ENCODE measurements around the gene LANCL3.
"Not testable (repeated sequence)": the region's sequence is repeated elsewhere in the genome, so short reads cannot be mapped to it uniquely, and the experiment has no call there.

The LANCL3 gene

GRCh38 chrX:37571426-37572107, at the start of gene LANCL3:
Gene LANCL3 (plus strand): TSS chrX:37571661. CDS start chrX:37571871, 210 bp downstream.
- not testable (repeated sequence) for DNase-seq

GRCh38 chrX:37523673-37524072, 47.8 kb upstream of the LANCL3 start:
- not testable (repeated sequence) for DNase-seq

GRCh38 chrX:37541991-37542390, 29.5 kb upstream of the LANCL3 start:
- DNase-seq: no peak

GRCh38 chrX:37542791-37543190, 28.7 kb upstream of the LANCL3 start:
- DNase-seq: no peak

DNA sequence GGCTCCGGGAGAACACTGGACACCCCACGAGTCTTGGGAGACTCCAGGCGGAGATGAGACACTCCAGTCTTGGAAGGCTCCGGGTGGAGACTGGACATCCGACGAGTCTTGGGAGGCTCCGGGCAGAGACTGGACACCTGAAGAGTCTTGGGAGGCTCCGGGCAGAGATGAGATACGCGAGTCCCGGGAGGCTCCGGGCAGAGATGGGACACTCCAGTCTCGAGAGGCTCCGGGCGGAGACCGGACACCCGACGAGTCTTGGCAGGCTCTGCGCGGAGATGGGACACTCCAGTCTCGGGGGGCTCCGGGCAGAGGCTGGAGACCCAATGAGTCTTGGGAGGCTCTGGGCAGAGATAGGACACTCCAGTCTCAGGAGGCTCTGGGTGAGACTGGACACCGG, 28.1 kb upstream of the LANCL3 start:
- no peak for DNase-seq

GRCh38 chrX:37544531-37544930, 26.9 kb upstream of the LANCL3 start:
- not testable (repeated sequence) for DNase-seq

GRCh38 chrX:37545066-37545465, 26.4 kb upstream of the LANCL3 start:
- DNase-seq: no peak

DNA sequence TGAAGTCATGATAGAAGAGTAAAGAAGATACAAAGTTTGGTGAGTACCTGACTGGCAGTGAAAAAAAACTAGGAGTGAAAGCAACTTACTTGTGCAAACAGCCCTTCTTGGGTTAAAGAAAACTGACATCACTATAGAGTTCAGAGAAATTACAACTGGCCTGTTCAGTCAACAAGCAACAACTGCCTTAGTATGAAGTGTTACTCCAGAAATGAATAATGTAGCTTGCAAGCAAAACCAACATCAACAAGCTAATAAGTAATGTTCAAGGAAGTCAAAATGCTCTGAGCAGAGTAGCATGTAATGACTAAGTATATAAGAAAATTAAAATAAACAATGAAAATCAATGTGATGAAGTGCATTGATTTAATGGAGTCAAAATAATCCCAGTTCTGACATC, 21.8 kb upstream of the LANCL3 start:
- DNase-seq: not testable (repeated sequence)

DNA sequence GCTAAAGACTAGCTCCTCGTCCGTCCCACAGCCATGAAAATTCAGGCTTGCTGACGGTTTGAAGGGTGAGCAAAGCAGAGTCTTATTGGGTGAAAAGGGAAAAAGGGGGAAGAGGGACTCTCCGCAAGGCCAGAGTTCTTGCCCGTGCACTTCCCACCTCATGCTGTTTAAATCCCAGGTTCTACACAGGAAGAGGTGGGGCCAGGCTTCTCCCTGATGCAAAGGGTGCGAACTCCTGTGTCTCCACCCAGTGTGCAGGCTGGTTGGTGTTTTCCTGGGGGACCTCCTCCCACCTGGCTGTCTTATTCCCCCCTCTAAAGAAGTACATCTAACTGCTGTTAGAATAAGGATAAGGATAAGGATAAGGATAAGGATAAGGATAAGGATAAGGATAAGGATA, 18.0 kb upstream of the LANCL3 start:
- no peak for DNase-seq

DNA sequence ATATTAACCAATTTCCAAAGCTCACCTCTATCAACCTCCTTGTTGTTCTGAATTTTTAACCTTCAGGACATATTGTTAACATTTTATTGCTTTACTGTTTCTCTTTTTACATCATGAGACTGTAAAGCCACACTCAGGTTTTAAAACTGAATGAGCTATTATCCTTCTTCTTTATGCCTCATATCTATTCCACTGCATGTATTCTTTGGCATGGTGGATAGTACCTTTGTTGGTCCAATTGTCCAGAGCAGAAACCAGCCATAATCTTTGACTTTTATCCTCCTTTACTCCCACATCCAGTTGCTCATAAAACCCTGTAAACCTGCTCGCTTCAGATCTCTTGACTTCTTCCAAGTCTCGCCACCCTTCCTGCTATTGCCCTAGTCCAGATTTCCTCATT, 6.2 kb upstream of the LANCL3 start:
- not testable (repeated sequence) for DNase-seq

DNA sequence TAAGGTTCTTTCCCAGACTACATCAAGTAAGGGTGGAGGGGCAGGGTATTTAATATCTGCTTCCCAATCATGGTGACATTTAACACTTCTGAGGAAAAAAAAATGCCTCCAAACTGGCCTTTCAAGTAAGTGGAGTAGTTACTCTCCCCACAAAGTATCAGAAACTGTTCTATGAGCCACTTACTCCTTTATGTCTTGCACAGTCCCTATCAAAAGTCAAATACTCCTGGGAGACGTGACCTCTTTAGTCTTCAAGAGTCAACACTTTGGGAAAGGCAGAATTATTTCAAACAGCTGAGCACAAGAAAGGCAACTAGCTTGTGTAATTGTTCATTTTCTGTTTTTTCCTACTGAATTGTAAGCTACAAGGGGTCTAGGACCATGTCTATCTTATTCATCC, 1.1 kb upstream of the LANCL3 start:
- not testable (repeated sequence) for DNase-seq

DNA sequence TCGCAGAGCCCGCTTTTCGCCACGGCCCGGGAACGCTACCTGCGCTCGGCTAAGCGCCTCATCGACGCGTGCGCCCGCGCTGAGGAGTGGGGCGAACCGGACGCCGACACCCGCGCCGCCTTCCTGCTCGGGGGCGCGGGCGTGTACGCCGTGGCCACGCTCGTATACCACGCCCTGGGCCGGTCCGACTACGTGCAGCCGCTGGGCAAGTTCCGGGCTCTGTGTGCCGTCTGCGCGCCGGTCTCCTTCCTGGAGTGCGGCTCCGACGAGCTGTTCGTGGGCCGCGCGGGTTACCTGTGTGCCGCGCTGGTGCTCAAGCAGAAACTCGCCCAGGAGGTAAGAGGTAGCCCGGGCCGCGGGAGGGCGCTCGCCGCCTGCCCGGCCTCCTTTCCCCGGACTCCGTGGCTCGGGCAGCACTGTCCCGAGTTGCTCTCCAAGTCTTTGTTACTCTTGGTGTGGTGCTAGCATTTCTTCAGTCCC, 687 bp downstream of the LANCL3 start:
- not testable (repeated sequence) for DNase-seq

DNA sequence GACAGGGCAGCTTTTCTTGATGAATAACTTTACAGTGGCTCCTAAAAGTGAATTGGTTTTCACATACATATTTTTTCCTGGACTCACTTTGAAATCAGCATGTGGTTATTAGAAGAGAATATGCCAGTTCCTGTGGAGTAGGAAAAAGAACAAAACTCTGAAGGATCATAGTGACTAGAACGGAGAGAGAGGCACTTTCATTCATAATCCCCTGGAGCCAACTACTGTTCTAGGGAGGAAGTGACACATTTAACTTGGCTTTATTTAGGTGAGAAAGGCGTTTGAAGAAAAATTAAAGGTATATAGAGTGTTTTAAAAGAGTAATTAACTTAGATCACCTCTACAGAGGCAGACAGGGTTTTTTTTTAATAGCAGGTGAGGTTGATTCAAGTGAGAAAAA, 1.7 kb downstream of the LANCL3 start:
- not testable (repeated sequence) for DNase-seq

GRCh38 chrX:37578045-37578444, 6.6 kb downstream of the LANCL3 start:
- no peak for DNase-seq

- DNase-seq: no peak
Observed at GRCh38 chrX:37580080-37580479, 8.6 kb downstream of the LANCL3 start.

- not testable (repeated sequence) for DNase-seq
Observed at GRCh38 chrX:37587337-37587736, 15.9 kb downstream of the LANCL3 start.

DNA sequence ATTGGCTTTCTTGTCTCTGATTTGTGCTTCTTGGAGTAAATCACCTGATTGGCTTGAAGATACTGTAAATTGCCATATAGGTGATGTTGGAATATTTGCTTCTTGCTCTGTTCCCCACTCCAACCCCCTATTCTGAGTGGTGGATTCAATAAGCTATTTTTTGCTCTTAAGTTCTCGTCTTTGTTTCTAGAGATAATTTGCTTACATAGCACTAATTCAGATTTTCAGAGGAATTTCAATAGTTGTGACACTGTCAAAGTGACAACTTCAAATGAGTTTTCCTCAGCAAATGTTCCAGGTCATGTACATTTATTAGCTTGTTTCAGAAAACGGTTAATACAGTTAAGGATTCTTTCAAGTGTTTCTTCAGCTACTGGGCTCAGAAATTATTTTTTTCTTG, 18.6 kb downstream of the LANCL3 start:
- DNase-seq: no peak

GRCh38 chrX:37594755-37595382, 23.4 kb downstream of the LANCL3 start:
- no peak for DNase-seq

DNA sequence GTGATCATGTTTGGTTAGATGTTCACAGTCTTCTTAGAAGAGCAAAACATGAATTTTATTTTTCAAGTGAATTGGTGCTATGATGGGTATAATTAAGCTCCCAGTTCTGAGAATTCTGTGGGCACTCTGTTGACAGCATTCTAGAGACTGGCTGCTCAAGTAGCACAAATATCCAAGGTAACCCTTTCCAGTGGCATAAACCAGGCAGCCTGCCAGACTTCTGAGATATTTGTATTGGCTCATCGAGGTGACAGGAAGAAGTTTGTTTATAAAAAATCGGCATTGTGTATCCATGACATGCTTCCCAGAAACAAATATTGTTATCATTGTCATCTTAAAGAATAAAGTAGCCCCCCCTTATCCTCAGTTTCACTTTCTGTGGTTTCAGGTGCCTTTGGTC, 28.3 kb downstream of the LANCL3 start:
- DNase-seq: no peak

GRCh38 chrX:37603938-37604409, 32.5 kb downstream of the LANCL3 start:
- no peak for DNase-seq

DNA sequence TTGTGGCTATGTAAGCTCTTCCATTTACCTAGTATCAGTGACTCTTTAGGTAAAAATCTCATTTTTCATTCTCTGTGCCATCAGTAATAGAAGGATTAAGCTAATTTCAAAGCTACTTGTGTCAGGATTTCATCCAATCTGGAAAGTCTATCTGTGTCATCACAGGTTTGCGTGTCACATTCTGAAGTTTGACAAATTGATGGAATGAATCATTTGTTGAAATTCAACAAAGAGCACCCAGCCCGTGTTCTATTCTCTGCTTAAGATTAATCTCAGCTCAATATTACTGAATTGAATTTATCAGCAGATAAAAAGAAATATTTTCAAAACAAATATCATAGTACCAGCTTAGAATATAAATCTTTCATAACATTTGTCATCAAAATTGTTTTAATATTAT, 35.8 kb downstream of the LANCL3 start:
- no peak for DNase-seq

- no peak for DNase-seq
Observed at GRCh38 chrX:37608156-37608555, 36.7 kb downstream of the LANCL3 start.

DNA sequence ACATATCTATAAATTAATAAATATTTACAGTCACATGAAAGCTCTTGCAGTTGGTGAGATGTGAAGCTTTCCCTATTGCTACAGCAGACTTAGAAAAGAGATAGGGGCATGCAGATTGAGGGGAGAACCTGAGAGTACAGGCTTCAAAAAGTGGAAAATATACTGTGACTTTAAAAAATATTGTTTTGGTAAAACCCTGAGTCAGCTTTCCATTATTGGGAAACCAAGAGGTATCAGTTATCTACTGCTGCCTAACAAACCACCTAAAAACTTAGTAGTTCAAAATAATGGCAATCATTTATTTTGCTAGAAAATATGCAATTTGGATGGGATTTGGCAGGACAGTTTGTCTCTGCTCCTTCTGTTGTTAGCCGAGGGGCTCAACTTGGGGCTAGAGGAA, 38.3 kb downstream of the LANCL3 start:
- no peak for DNase-seq

DNA sequence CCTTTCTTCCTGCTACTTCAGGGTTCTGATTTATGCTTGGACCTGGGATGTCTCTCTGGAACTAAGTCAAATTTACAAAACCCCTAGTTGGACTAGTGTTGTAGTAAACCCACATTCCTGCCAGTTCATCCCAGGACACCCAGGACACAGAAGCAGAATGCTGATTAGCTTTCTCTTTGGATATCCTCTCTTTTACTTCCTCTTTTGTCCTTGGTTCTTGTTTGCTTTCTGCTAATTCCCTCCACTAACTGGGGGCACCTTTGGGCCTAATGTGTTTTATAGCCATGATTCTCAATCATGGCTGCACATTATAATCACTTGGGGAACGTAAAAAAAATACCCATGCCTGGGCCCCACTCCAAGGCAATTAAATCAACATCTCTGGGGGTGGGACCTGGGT, 42.5 kb downstream of the LANCL3 start:
- no peak for DNase-seq

All from cortex of kidney (tissue), 1 donor.